NCI-H187 treated with DMSO at 0.1 percent for 48 hours (cell line): ENCODE results near the gene CAMK1G.

ENCODE experiments used
- DNase-seq: peaks from one replicate; lab custom pipeline; 2025; lab: John Stamatoyannopoulos, UW

The CAMK1G gene

GRCh38 chr1:209619696-209620486 lies 36.4 kb downstream of the CAMK1G start:
- no peak for DNase-seq

GRCh38 chr1:209620487-209620884 lies 37.0 kb downstream of the CAMK1G start:
- DNase-seq, result no peak

GRCh38 chr1:209621286-209621685 lies 37.8 kb downstream of the CAMK1G start:
- DNase-seq, result no peak

GRCh38 chr1:209621741-209622655 lies 38.5 kb downstream of the CAMK1G start:
- no peak for DNase-seq

GRCh38 chr1:209622841-209623829 lies 39.6 kb downstream of the CAMK1G start:
- no peak for DNase-seq

- DNase-seq, result no peak
Measured at GRCh38 chr1:209624558-209625549, 41.3 kb downstream of the CAMK1G start.

- no peak for DNase-seq
Measured at GRCh38 chr1:209625791-209626285, 42.3 kb downstream of the CAMK1G start.

GRCh38 chr1:209626346-209627026 lies 43.0 kb downstream of the CAMK1G start:
- DNase-seq, result no peak

GRCh38 chr1:209627027-209627731 lies 43.7 kb downstream of the CAMK1G start:
- no peak for DNase-seq

- DNase-seq, result no peak
Measured at GRCh38 chr1:209627732-209628196, 44.2 kb downstream of the CAMK1G start.

GRCh38 chr1:209628618-209629299 lies 45.2 kb downstream of the CAMK1G start:
- DNase-seq, result no peak

- DNase-seq, result no peak
Measured at GRCh38 chr1:209629621-209630382, 46.3 kb downstream of the CAMK1G start.

GRCh38 chr1:209630383-209631225 lies 47.1 kb downstream of the CAMK1G start:
- no peak for DNase-seq

GRCh38 chr1:209633335-209633997 lies 50.0 kb downstream of the CAMK1G start:
- DNase-seq, result no peak

- no peak for DNase-seq
Measured at GRCh38 chr1:209634005-209634737, 50.7 kb downstream of the CAMK1G start.
